HL-60 (cell line): ENCODE measurements around the gene PTPRD.

Source experiments
- DNase-seq, 2 experiments: peaks; one replicate each; pipeline ENCODE4 v3.0.0-alpha.2; 2010 to 2020; ENCODE audit warnings: low read depth in 1 of 2, low spot score in 1 of 2
- H3K27ac ChIP-seq: fragments of 250-450 bp; sonication (Bioruptor Pico); replicated peaks from 2 replicates; pipeline ENCODE4 v1.5.1; 2020; ENCODE audit warnings: mild to moderate bottlenecking, moderate library complexity
- H3K27me3 ChIP-seq: fragments of 250-450 bp; sonication (Bioruptor Pico); 2 replicates; pipeline ENCODE4 v1.5.1; 2021; ENCODE audit warnings: mild to moderate bottlenecking, moderate library complexity; ENCODE audit not compliant: insufficient read depth, poor library complexity, severe bottlenecking
- H3K4me3 ChIP-seq: replicated peaks from 2 replicates; pipeline ENCODE4 v1.5.1; 2011; ENCODE audit warnings: mild to moderate bottlenecking, control low read depth, low read length; ENCODE audit not compliant: insufficient read depth
- CTCF ChIP-seq: IDR thresholded peaks from one replicate; pipeline ENCODE4 v1.5.1; 2011; ENCODE audit warnings: low read length, control low read depth, inconsistent platforms; ENCODE audit not compliant: insufficient read depth
- GABPA ChIP-seq: IDR thresholded peaks from 2 replicates; pipeline ENCODE4 v1.6.1; 2012; ENCODE audit warnings: low read depth
- POLR2AphosphoS5 ChIP-seq: IDR thresholded peaks from 2 replicates; pipeline ENCODE4 v1.6.1; 2012; ENCODE audit warnings: low read depth
- REST ChIP-seq: IDR thresholded peaks from 2 replicates; pipeline ENCODE4 v1.6.1; 2012; ENCODE audit warnings: low read depth; ENCODE audit not compliant: insufficient replicate concordance
- SPI1 ChIP-seq: IDR thresholded peaks from 2 replicates; pipeline ENCODE4 v1.6.1; 2012; ENCODE audit warnings: low read depth, mild to moderate bottlenecking, borderline replicate concordance

The PTPRD gene

DNA sequence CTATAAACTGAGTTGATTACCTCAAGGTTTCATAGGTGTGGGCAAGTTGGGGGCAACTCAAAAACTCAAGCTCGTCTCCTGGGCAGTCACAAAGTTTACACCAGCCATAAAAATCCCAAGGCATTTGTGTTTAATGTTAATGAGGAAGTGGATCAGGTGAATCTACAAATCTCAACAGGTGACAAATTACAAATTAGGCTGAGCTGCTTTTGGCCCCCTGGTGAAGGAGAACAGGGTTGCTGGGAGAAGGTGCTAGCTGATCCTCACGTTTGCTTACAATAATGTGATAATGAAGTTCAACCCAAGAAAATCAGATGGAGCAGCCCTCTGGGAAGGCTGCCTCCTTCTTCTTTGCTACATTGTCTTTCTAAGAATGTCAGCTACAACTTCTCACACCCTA, 2324.8 kb downstream of the PTPRD start:
- DNase-seq: no peak
- Histone ChIP-seq H3K4me3 (no peak overlapping the region), H3K27ac (no peak overlapping the region), H3K27me3 (no peaks in the 10 kb centered on the region)
- TF ChIP-seq SPI1 (0 out of 2 replicates have a peak, but pooled peaks have one; percentile 14), GABPA (no peak), REST (no peak), CTCF (no peak)

GRCh38 chr9:8287501-8287900, 2325.3 kb downstream of the PTPRD start:
- Histone ChIP-seq H3K27ac (no peak overlapping the region), H3K27me3 (no peaks in the 10 kb centered on the region), H3K4me3 (no peak overlapping the region)
- no peak for DNase-seq
- no peak for TF ChIP-seq SPI1
- no peak for TF ChIP-seq CTCF
- no peak for TF ChIP-seq POLR2AphosphoS5
- TF ChIP-seq REST: no peak
- no peak for TF ChIP-seq GABPA

- TF ChIP-seq CTCF (no peak), POLR2AphosphoS5 (no peak), REST (no peak), SPI1 (no peak), GABPA (no peak)
- no peak for DNase-seq
- Histone ChIP-seq H3K27ac (no peak overlapping the region), H3K27me3 (no peaks in the 10 kb centered on the region), H3K4me3 (no peak overlapping the region)
Observed at GRCh38 chr9:8284884-8285283, 2327.9 kb downstream of the PTPRD start.
